HG03097 (cell line): ENCODE measurements around the gene SHOX.

Experiments
- ATAC-seq: cut with Tn5 transposase; IDR thresholded peaks from one replicate; pipeline ENCODE4 v1.9.1; 2021; ENCODE audit not compliant: unreplicated experiment, low FRiP score

SHOX gene

GRCh38 chrX:662126-662525, 31.5 kb downstream of the SHOX start:
- ATAC-seq, result no peak

GRCh38 chrX:663841-664240, 33.2 kb downstream of the SHOX start:
- no peak for ATAC-seq

GRCh38 chrX:666762-667720, 36.5 kb downstream of the SHOX start:
- ATAC-seq, result no peak

GRCh38 chrX:670645-671044, 40.1 kb downstream of the SHOX start:
- ATAC-seq, result no peak

- ATAC-seq, result no peak
Measured at GRCh38 chrX:672931-673330, 42.3 kb downstream of the SHOX start.

- no peak for ATAC-seq
Measured at GRCh38 chrX:675279-675954, 44.8 kb downstream of the SHOX start.

- ATAC-seq, result no peak
Measured at GRCh38 chrX:675955-676295, 45.3 kb downstream of the SHOX start.

- no peak for ATAC-seq
Measured at GRCh38 chrX:677376-677775, 46.8 kb downstream of the SHOX start.

- no peak for ATAC-seq
Measured at GRCh38 chrX:679291-679979, 48.8 kb downstream of the SHOX start.

- ATAC-seq, result no peak
Measured at GRCh38 chrX:680062-680461, 49.5 kb downstream of the SHOX start.

- no peak for ATAC-seq
Measured at GRCh38 chrX:681989-682388, 51.4 kb downstream of the SHOX start.

- no peak for ATAC-seq
Measured at GRCh38 chrX:682892-683291, 52.3 kb downstream of the SHOX start.

GRCh38 chrX:683576-683975, 53.0 kb downstream of the SHOX start:
- ATAC-seq, result no peak

GRCh38 chrX:685120-686032, 54.8 kb downstream of the SHOX start:
- no peak for ATAC-seq

GRCh38 chrX:689983-690382, 59.4 kb downstream of the SHOX start:
- no peak for ATAC-seq

GRCh38 chrX:694800-695199, 64.2 kb downstream of the SHOX start:
- ATAC-seq, result no peak

- no peak for ATAC-seq
Measured at GRCh38 chrX:698206-698605, 67.6 kb downstream of the SHOX start.

GRCh38 chrX:700936-701335, 70.3 kb downstream of the SHOX start:
- ATAC-seq, result no peak

GRCh38 chrX:701673-702072, 71.1 kb downstream of the SHOX start:
- ATAC-seq, result no peak

- no peak for ATAC-seq
Measured at GRCh38 chrX:703466-703865, 72.9 kb downstream of the SHOX start.
